ENCODE results near the gene TP53AIP1.
"Not testable (repeated sequence)": the region's sequence is repeated elsewhere in the genome, so short reads cannot be mapped to it uniquely, and the experiment has no call there.

The TP53AIP1 gene

GRCh38 chr11:128919635-128920034, 23.0 kb downstream of the TP53AIP1 start:
- H3K4me1 ChIP-seq (ENCODE audit: control insufficient read depth, insufficient read depth, low read length); H3K27me3 ChIP-seq (ENCODE audit: control insufficient read depth, insufficient read depth, low read length); H3K36me3 ChIP-seq (ENCODE audit: control insufficient read depth, insufficient read depth, low read length); H3K9me3 ChIP-seq (ENCODE audit: control insufficient read depth, low read length); H3K9ac ChIP-seq (ENCODE audit: low read length); H3K4me3 ChIP-seq (ENCODE audit: low read length): not testable (repeated sequence)

- Histone ChIP-seq H3K4me1 (ENCODE audit: control insufficient read depth, insufficient read depth, low read length) (no peaks in the 10 kb centered on the region), H3K9ac (ENCODE audit: low read length) (no peak overlapping the region), H3K9me3 (ENCODE audit: control insufficient read depth, low read length) (no peaks in the 10 kb centered on the region), H3K4me3 (ENCODE audit: low read length) (no peak overlapping the region), H3K36me3 (ENCODE audit: control insufficient read depth, insufficient read depth, low read length) (no peaks in the 10 kb centered on the region), H3K27me3 (ENCODE audit: control insufficient read depth, insufficient read depth, low read length) (peaks cover 10% of the 10 kb centered on the region)
Observed at GRCh38 chr11:128919216-128919615, 23.5 kb downstream of the TP53AIP1 start.

GRCh38 chr11:128917144-128917724, 25.4 kb downstream of the TP53AIP1 start:
- H3K9ac ChIP-seq (ENCODE audit: low read length): no peak overlapping the region
- no peaks in the 10 kb centered on the region for H3K4me1 ChIP-seq (ENCODE audit: control insufficient read depth, insufficient read depth, low read length)
- no peak overlapping the region for H3K4me3 ChIP-seq (ENCODE audit: low read length)
- no peaks in the 10 kb centered on the region for H3K36me3 ChIP-seq (ENCODE audit: control insufficient read depth, insufficient read depth, low read length)
- no peaks in the 10 kb centered on the region for H3K9me3 ChIP-seq (ENCODE audit: control insufficient read depth, low read length)
- peaks cover 10% of the 10 kb centered on the region for H3K27me3 ChIP-seq (ENCODE audit: control insufficient read depth, insufficient read depth, low read length)

- Histone ChIP-seq H3K9ac (ENCODE audit: low read length) (no peak overlapping the region), H3K36me3 (ENCODE audit: control insufficient read depth, insufficient read depth, low read length) (no peaks in the 10 kb centered on the region), H3K9me3 (ENCODE audit: control insufficient read depth, low read length) (no peaks in the 10 kb centered on the region), H3K27me3 (ENCODE audit: control insufficient read depth, insufficient read depth, low read length) (peaks cover 10% of the 10 kb centered on the region), H3K4me1 (ENCODE audit: control insufficient read depth, insufficient read depth, low read length) (no peaks in the 10 kb centered on the region), H3K4me3 (ENCODE audit: low read length) (no peak overlapping the region)
Observed at GRCh38 chr11:128916681-128917080, 26.0 kb downstream of the TP53AIP1 start.

- Histone ChIP-seq H3K4me1 (ENCODE audit: control insufficient read depth, insufficient read depth, low read length) (no peaks in the 10 kb centered on the region), H3K27me3 (ENCODE audit: control insufficient read depth, insufficient read depth, low read length) (peaks cover 10% of the 10 kb centered on the region), H3K4me3 (ENCODE audit: low read length) (no peak overlapping the region), H3K9me3 (ENCODE audit: control insufficient read depth, low read length) (no peaks in the 10 kb centered on the region), H3K36me3 (ENCODE audit: control insufficient read depth, insufficient read depth, low read length) (no peaks in the 10 kb centered on the region), H3K9ac (ENCODE audit: low read length) (no peak overlapping the region)
Observed at GRCh38 chr11:128916037-128916572, 26.6 kb downstream of the TP53AIP1 start.

- H3K27me3 ChIP-seq (ENCODE audit: control insufficient read depth, insufficient read depth, low read length): peaks cover 4% of the 10 kb centered on the region
- H3K9ac ChIP-seq (ENCODE audit: low read length): no peak overlapping the region
- H3K4me1 ChIP-seq (ENCODE audit: control insufficient read depth, insufficient read depth, low read length): no peaks in the 10 kb centered on the region
- H3K4me3 ChIP-seq (ENCODE audit: low read length): no peak overlapping the region
- no peaks in the 10 kb centered on the region for H3K36me3 ChIP-seq (ENCODE audit: control insufficient read depth, insufficient read depth, low read length)
- no peaks in the 10 kb centered on the region for H3K9me3 ChIP-seq (ENCODE audit: control insufficient read depth, low read length)
Observed at GRCh38 chr11:128915149-128915521, 27.5 kb downstream of the TP53AIP1 start.

- Histone ChIP-seq H3K9ac (ENCODE audit: low read length) (no peak overlapping the region), H3K36me3 (ENCODE audit: control insufficient read depth, insufficient read depth, low read length) (no peaks in the 10 kb centered on the region), H3K27me3 (ENCODE audit: control insufficient read depth, insufficient read depth, low read length) (peaks cover 4% of the 10 kb centered on the region), H3K9me3 (ENCODE audit: control insufficient read depth, low read length) (no peaks in the 10 kb centered on the region), H3K4me1 (ENCODE audit: control insufficient read depth, insufficient read depth, low read length) (peaks cover under 1% of the 10 kb centered on the region), H3K4me3 (ENCODE audit: low read length) (no peak overlapping the region)
Observed at GRCh38 chr11:128914216-128915148, 28.2 kb downstream of the TP53AIP1 start.

- Histone ChIP-seq H3K36me3 (ENCODE audit: control insufficient read depth, insufficient read depth, low read length) (no peaks in the 10 kb centered on the region), H3K4me1 (ENCODE audit: control insufficient read depth, insufficient read depth, low read length) (peaks cover 7% of the 10 kb centered on the region), H3K4me3 (ENCODE audit: low read length) (no peak overlapping the region), H3K9ac (ENCODE audit: low read length) (no peak overlapping the region), H3K27me3 (ENCODE audit: control insufficient read depth, insufficient read depth, low read length) (no peaks in the 10 kb centered on the region), H3K9me3 (ENCODE audit: control insufficient read depth, low read length) (no peaks in the 10 kb centered on the region)
Observed at GRCh38 chr11:128913806-128914205, 28.9 kb downstream of the TP53AIP1 start.

GRCh38 chr11:128911701-128912100, 31.0 kb downstream of the TP53AIP1 start:
- Histone ChIP-seq H3K36me3 (ENCODE audit: control insufficient read depth, insufficient read depth, low read length) (no peaks in the 10 kb centered on the region), H3K27me3 (ENCODE audit: control insufficient read depth, insufficient read depth, low read length) (peaks cover 8% of the 10 kb centered on the region), H3K9me3 (ENCODE audit: control insufficient read depth, low read length) (no peaks in the 10 kb centered on the region), H3K4me3 (ENCODE audit: low read length) (no peak overlapping the region), H3K4me1 (ENCODE audit: control insufficient read depth, insufficient read depth, low read length) (peaks cover 19% of the 10 kb centered on the region), H3K9ac (ENCODE audit: low read length) (no peak overlapping the region)

GRCh38 chr11:128911239-128911638, 31.4 kb downstream of the TP53AIP1 start:
- Histone ChIP-seq H3K36me3 (ENCODE audit: control insufficient read depth, insufficient read depth, low read length) (no peaks in the 10 kb centered on the region), H3K9ac (ENCODE audit: low read length) (no peak overlapping the region), H3K27me3 (ENCODE audit: control insufficient read depth, insufficient read depth, low read length) (peaks cover 10% of the 10 kb centered on the region), H3K4me3 (ENCODE audit: low read length) (no peak overlapping the region), H3K4me1 (ENCODE audit: control insufficient read depth, insufficient read depth, low read length) (peaks cover 20% of the 10 kb centered on the region), H3K9me3 (ENCODE audit: control insufficient read depth, low read length) (no peaks in the 10 kb centered on the region)

GRCh38 chr11:128910576-128910975, 32.1 kb downstream of the TP53AIP1 start:
- Histone ChIP-seq H3K27me3 (ENCODE audit: control insufficient read depth, insufficient read depth, low read length) (peaks cover 14% of the 10 kb centered on the region), H3K4me3 (ENCODE audit: low read length) (no peak overlapping the region), H3K4me1 (ENCODE audit: control insufficient read depth, insufficient read depth, low read length) (peaks cover 23% of the 10 kb centered on the region), H3K36me3 (ENCODE audit: control insufficient read depth, insufficient read depth, low read length) (no peaks in the 10 kb centered on the region), H3K9ac (ENCODE audit: low read length) (no peak overlapping the region), H3K9me3 (ENCODE audit: control insufficient read depth, low read length) (no peaks in the 10 kb centered on the region)

- no peaks in the 10 kb centered on the region for H3K36me3 ChIP-seq (ENCODE audit: control insufficient read depth, insufficient read depth, low read length)
- peaks cover 16% of the 10 kb centered on the region for H3K27me3 ChIP-seq (ENCODE audit: control insufficient read depth, insufficient read depth, low read length)
- no peak overlapping the region for H3K4me3 ChIP-seq (ENCODE audit: low read length)
- no peak overlapping the region for H3K9ac ChIP-seq (ENCODE audit: low read length)
- peaks cover 27% of the 10 kb centered on the region for H3K4me1 ChIP-seq (ENCODE audit: control insufficient read depth, insufficient read depth, low read length)
- H3K9me3 ChIP-seq (ENCODE audit: control insufficient read depth, low read length): no peaks in the 10 kb centered on the region
Observed at GRCh38 chr11:128909438-128910125, 33.1 kb downstream of the TP53AIP1 start.

All from mucosa of stomach (tissue), 1 donor.